Fibroblast of lung (primary cell): ENCODE measurements around the gene PIK3R1. TPM values are rescaled to one million over a fixed set of nuclear protein-coding genes. Genes with fewer than 3 reads are reported as not detected.
A peak's percentile ranks its signal among the peaks of the same experiment; 100 is the strongest.

Source experiments
- DNase-seq, 2 donors: peaks; one replicate each; pipeline versions ENCODE4 v3.0.0 to v3.0.0-alpha.2; 2010; ENCODE audit warnings: low read depth in 2 of 2
- H2AFZ ChIP-seq: 2 replicates; pipeline ENCODE4 v1.5.1; 2012; ENCODE audit warnings: low read length, control low read depth, inconsistent platforms
- H3K27ac ChIP-seq: 2 replicates; pipeline ENCODE4 v1.5.1; 2011; ENCODE audit warnings: low read length, control low read depth; ENCODE audit not compliant: insufficient read depth
- H3K27me3 ChIP-seq: 2 replicates; pipeline ENCODE4 v1.5.1; 2011; ENCODE audit warnings: mild to moderate bottlenecking, low read length; ENCODE audit not compliant: control insufficient read depth, insufficient read depth
- H3K36me3 ChIP-seq: 2 replicates; pipeline ENCODE4 v1.5.1; 2011; ENCODE audit warnings: low read length; ENCODE audit not compliant: control insufficient read depth, insufficient read depth
- H3K4me1 ChIP-seq: 2 replicates; pipeline ENCODE4 v1.5.1; 2011; ENCODE audit warnings: low read length; ENCODE audit not compliant: control insufficient read depth, insufficient read depth; ENCODE audit errors: extremely low read depth
- H3K4me2 ChIP-seq: 2 replicates; pipeline ENCODE4 v1.5.1; 2011; ENCODE audit warnings: low read length, control low read depth; ENCODE audit not compliant: insufficient read depth; ENCODE audit errors: extremely low read depth
- H3K4me3 ChIP-seq, 4 experiments: fragments of 200-600 bp in 1 of 4; sonication (generic) in 1 of 4; replicated peaks in 1 of 4; 2 replicates each; pipeline ENCODE4 v1.5.1; 2011 to 2016; ENCODE audit warnings: low read length in 4 of 4, low read depth in 3 of 4, mild to moderate bottlenecking in 3 of 4, control low read depth in 2 of 4, inconsistent platforms in 1 of 4, mixed read lengths in 1 of 4; ENCODE audit not compliant: insufficient read depth in 1 of 4; ENCODE audit errors: control extremely low read depth in 1 of 4
- H3K79me2 ChIP-seq: 2 replicates; pipeline ENCODE4 v1.5.1; 2012; ENCODE audit warnings: mild to moderate bottlenecking, low read length, inconsistent platforms; ENCODE audit not compliant: control insufficient read depth, insufficient read depth
- H3K9ac ChIP-seq: 2 replicates; pipeline ENCODE4 v1.5.1; 2011; ENCODE audit warnings: mild to moderate bottlenecking, low read length, control low read depth; ENCODE audit not compliant: insufficient read depth
- H3K9me3 ChIP-seq: 2 replicates; pipeline ENCODE4 v1.5.1; 2012; ENCODE audit warnings: low read depth, low read length; ENCODE audit not compliant: control insufficient read depth, insufficient read depth
- H4K20me1 ChIP-seq: 2 replicates; pipeline ENCODE4 v1.5.1; 2011; ENCODE audit warnings: low read length; ENCODE audit not compliant: control insufficient read depth, insufficient read depth; ENCODE audit errors: extremely low read depth
- EZH2 ChIP-seq: IDR thresholded peaks from 2 replicates; pipeline ENCODE4 v1.5.1; 2012; ENCODE audit warnings: low read length, control low read depth, mild to moderate bottlenecking; ENCODE audit errors: missing control alignments
- polyA plus RNA-seq, 2 donors: library from polyadenylated mRNA; depleted of rRNA in 1 of 2; stranded (reverse) in 1 of 2; unstranded in 1 of 2; fragments of >200 nt; gene quantifications; 2 replicates each; pipeline ENCODE4 v1.2.1, GENCODE V29; 2011 to 2012; ENCODE audit warnings: missing spikeins in 1 of 2
- total RNA-seq: library from RNA; depleted of rRNA; stranded (reverse); fragments of >200 nt; gene quantifications from 2 replicates; pipeline ENCODE4 v1.2.1, GENCODE V29; 2014
- TF ChIP-seq, protein P1 (sequence below), 2 donors: IDR thresholded peaks in 1 of 2; conservative IDR thresholded peaks in 1 of 2; 1 replicate in 1 of 2; 2 replicates in 1 of 2; pipeline ENCODE4 v1.5.1; 2011 to 2012; ENCODE audit warnings: low read length in 2 of 2, control low read depth in 1 of 2, inconsistent platforms in 1 of 2, low read depth in 1 of 2, mild to moderate bottlenecking in 1 of 2

Gene PIK3R1
- total and polyA plus RNA-seq, 2 donors (not counting 1 experiment from before 2014, with no cell fraction given), result 17.7 to 36.3 TPM

DNA sequence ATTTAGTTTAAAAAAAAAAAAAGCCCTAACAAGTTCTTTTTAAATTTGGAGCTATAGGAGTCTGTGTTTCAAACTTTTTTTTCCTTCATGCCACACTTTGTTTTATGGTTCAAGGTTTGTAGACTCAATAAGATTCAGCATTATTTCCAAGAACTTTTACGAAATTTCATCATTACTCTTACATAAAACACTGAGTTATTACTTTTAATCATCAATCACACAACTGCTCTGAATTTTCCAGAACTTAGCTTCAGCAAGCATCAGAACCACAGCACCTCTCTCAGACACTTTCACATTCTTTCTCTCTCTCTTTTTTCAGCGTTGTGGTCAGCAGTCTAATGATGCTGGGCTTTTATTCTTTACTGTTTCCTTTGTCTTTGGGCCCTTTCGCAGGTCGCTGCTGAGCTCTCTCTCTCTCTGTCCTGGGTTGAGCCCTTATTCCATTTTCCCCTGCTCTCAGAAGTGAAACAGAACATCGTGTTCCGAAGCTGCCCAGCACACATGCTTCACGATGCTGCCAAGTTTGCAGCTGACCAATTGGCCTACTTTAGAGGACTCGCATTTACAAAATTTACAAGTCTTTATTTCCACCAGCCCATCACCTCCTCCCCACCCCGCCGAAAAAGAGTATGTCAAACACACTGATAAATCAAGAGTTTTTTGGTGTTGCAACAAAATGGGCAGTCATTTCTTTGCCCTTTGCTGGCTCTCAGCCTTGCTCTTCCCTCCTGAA is 44.6 kb upstream of the PIK3R1 start:
- Histone ChIP-seq H3K4me3 (peak overlapping the region in 2 of 4 experiments; percentile 35 to 38), H3K4me1 (peaks cover 2% of the 10 kb centered on the region), H3K36me3 (no peaks in the 10 kb centered on the region), H3K27ac (no peak overlapping the region), H4K20me1 (no peaks in the 10 kb centered on the region), H3K4me2 (peak overlapping the region; percentile 69), H2AFZ (peak overlapping the region; percentile 68), H3K27me3 (no peaks in the 10 kb centered on the region), H3K9me3 (no peaks in the 10 kb centered on the region), H3K9ac (no peak overlapping the region), H3K79me2 (no peaks in the 10 kb centered on the region)
- peak; percentile 62 to 98 for DNase-seq
- TF ChIP-seq EZH2, result no peak
- TF ChIP-seq, protein P1, sequence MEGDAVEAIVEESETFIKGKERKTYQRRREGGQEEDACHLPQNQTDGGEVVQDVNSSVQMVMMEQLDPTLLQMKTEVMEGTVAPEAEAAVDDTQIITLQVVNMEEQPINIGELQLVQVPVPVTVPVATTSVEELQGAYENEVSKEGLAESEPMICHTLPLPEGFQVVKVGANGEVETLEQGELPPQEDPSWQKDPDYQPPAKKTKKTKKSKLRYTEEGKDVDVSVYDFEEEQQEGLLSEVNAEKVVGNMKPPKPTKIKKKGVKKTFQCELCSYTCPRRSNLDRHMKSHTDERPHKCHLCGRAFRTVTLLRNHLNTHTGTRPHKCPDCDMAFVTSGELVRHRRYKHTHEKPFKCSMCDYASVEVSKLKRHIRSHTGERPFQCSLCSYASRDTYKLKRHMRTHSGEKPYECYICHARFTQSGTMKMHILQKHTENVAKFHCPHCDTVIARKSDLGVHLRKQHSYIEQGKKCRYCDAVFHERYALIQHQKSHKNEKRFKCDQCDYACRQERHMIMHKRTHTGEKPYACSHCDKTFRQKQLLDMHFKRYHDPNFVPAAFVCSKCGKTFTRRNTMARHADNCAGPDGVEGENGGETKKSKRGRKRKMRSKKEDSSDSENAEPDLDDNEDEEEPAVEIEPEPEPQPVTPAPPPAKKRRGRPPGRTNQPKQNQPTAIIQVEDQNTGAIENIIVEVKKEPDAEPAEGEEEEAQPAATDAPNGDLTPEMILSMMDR (conservative IDR thresholded peaks at IDR 0.05 in 1 of 2, IDR thresholded peaks at IDR 0.05 in 1 of 2; ENCODE audit: low read depth in 1 of 2, low read length in 2 of 2), result no peak

DNA sequence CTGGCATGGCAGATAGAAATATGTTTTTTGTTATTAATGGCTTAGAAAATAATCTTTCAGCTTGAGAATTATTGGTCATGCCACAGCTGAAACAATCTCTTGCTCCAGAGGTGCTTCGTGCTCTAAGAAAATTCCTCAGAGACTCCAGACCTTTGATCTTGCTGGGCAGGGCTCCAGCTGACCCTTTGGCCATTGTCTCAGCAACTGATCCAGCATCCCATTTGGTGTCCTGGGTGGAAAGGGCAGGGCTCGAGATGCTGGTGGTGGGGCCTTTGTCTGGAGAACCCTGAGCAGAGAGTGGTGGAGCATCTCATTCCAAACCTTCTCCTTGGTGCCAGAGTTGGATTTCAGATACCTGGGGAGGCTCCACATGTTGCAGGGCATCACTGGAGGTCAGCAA is 43.2 kb upstream of the PIK3R1 start:
- Histone ChIP-seq H3K36me3 (no peaks in the 10 kb centered on the region), H3K27ac (no peak overlapping the region), H4K20me1 (no peaks in the 10 kb centered on the region), H3K4me2 (no peak overlapping the region), H3K79me2 (no peaks in the 10 kb centered on the region), H3K9ac (no peak overlapping the region), H3K9me3 (no peaks in the 10 kb centered on the region), H3K27me3 (no peaks in the 10 kb centered on the region), H2AFZ (no peak overlapping the region), H3K4me3 (no peak overlapping the region), H3K4me1 (peaks cover 2% of the 10 kb centered on the region)
- DNase-seq, result no peak
- TF ChIP-seq EZH2, result no peak
- TF ChIP-seq, protein P1 (conservative IDR thresholded peaks at IDR 0.05 in 1 of 2, IDR thresholded peaks at IDR 0.05 in 1 of 2; ENCODE audit: low read depth in 1 of 2, low read length in 2 of 2), result no peak

DNA sequence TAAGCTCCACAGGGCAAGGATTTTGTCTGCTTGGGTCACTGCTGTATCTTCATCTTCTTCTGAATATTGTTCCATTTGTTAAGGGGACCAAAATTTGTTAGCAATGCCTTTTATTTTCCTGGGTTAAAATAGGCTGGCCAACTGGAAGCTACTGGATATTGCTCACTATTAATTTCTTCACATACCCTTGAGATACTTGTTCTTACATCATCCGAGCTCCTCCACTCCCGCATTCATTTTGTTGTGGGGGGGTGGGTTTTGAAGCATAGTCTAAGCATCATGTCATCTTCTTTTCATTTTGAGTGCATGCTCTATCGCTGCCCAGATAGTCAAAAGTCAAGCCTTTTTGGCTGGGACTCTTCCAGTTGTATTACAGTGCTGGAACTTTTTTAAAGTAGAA is 42.5 kb upstream of the PIK3R1 start:
- Histone ChIP-seq H3K27me3 (no peaks in the 10 kb centered on the region), H3K36me3 (no peaks in the 10 kb centered on the region), H4K20me1 (no peaks in the 10 kb centered on the region), H3K79me2 (no peaks in the 10 kb centered on the region), H3K27ac (no peak overlapping the region), H3K4me3 (no peak overlapping the region), H3K9ac (no peak overlapping the region), H3K9me3 (no peaks in the 10 kb centered on the region), H3K4me1 (peaks cover 2% of the 10 kb centered on the region), H2AFZ (no peak overlapping the region), H3K4me2 (no peak overlapping the region)
- peak in 1 of 2 donors; percentile 18 for DNase-seq
- no peak for TF ChIP-seq EZH2
- TF ChIP-seq, protein P1 (conservative IDR thresholded peaks at IDR 0.05 in 1 of 2, IDR thresholded peaks at IDR 0.05 in 1 of 2; ENCODE audit: low read depth in 1 of 2, low read length in 2 of 2), result no peak
